Measurements from ENCODE around the gene TOPAZ1. TPM values are rescaled to one million over a fixed set of nuclear protein-coding genes. Genes with fewer than 3 reads are reported as not detected.

The TOPAZ1 gene
- total and polyA plus RNA-seq, 2 of the 4 experiments (the other 2 are of a cell fraction): not detected

GRCh38 chr3:44234648-44235268 lies 6.9 kb upstream of the TOPAZ1 start:
- Histone ChIP-seq H3K36me3 (ENCODE audit: control insufficient read depth, insufficient read depth, low read length) (no peaks in the 10 kb centered on the region), H3K23ac (ENCODE audit: low read depth, low read length) (no peak overlapping the region), H4K8ac (ENCODE audit: low read depth in 2 of 2, low read length in 2 of 2) (no peak overlapping the region), H2AK5ac (ENCODE audit: low read depth, low read length) (no peak overlapping the region), H3K79me1 (ENCODE audit: low read depth in 1 of 2, low read length in 2 of 2) (no peaks in the 10 kb centered on the region), H3K27me3 (ENCODE audit: control insufficient read depth, insufficient read depth, low read length) (no peaks in the 10 kb centered on the region), H2AFZ (replicated peaks; ENCODE audit: low read length, poor library complexity) (no peak overlapping the region), H4K5ac (ENCODE audit: low read depth, low read length) (no peak overlapping the region), H3K9ac (ENCODE audit: low read depth, low read length) (no peak overlapping the region), H2BK120ac (ENCODE audit: low read depth, low read length) (no peak overlapping the region), H3K9me3 (ENCODE audit: control insufficient read depth, insufficient read depth, low read length) (no peaks in the 10 kb centered on the region), H3K9me1 (ENCODE audit: insufficient read depth, low read length) (no peaks in the 10 kb centered on the region), H2AK9ac (replicated peaks; ENCODE audit: low read depth, low read length, poor library complexity) (no peak overlapping the region), H2BK15ac (ENCODE audit: low read depth, low read length) (no peak overlapping the region), H3K18ac (ENCODE audit: low read depth, low read length) (no peak overlapping the region), H3K27ac (ENCODE audit: insufficient read depth, low read length) (no peak overlapping the region), H4K91ac (ENCODE audit: insufficient read depth, low read depth, low read length) (no peak overlapping the region), H4K20me1 (ENCODE audit: insufficient read depth, low read length) (no peaks in the 10 kb centered on the region), H3K4ac (ENCODE audit: low read depth, low read length) (no peak overlapping the region), H3K4me3 (ENCODE audit: insufficient read depth, low read depth, low read length) (no peak overlapping the region), H3K56ac (ENCODE audit: extremely low read depth, insufficient read depth, low read length) (no peak overlapping the region), H3K4me2 (ENCODE audit: low read depth, low read length) (no peak overlapping the region), H3K4me1 (ENCODE audit: control insufficient read depth, insufficient read depth, low read length) (no peaks in the 10 kb centered on the region), H3K14ac (replicated peaks; ENCODE audit: low read depth, low read length) (no peak overlapping the region), H2BK20ac (ENCODE audit: low read depth, low read length) (no peak overlapping the region), H2BK5ac (ENCODE audit: low read depth, low read length, poor library complexity, severe bottlenecking) (no peak overlapping the region)
- ChIA-PET POLR2A (ENCODE audit: unreplicated experiment) (no interaction called here), CTCF (no interaction called here)
- dilution Hi-C loops (cut with HindIII; ENCODE audit: low sequenced_read_pairs, unreplicated experiment) (no loop called here), intact Hi-C loops (cut with micrococcal nuclease) (no loop called here), in situ Hi-C loops (cut with MboI; ENCODE audit: low sequenced_read_pairs) (no loop called here)
- 75% methylated on average over 1 of the region's 6 CpGs; no CpG with 5 or more reads in 1 of the 2 experiments for whole genome bisulfite sequencing, 2 experiments (ENCODE audit: extremely low coverage in 2 of 2, insufficient read length in 1 of 2)
- ATAC-seq (ENCODE audit: low read depth) (no peak), DNase-seq (no peak)
- no TSS peak for BruUV-seq (replicated peaks)
- TF ChIP-seq CHD1 (IDR thresholded peaks at IDR 0.05; ENCODE audit: low read depth, low read length): no peak
- no peak for TF ChIP-seq MAFK (IDR thresholded peaks at IDR 0.05; ENCODE audit: low read depth, low read length)
- no peak for TF ChIP-seq MXI1 (IDR thresholded peaks at IDR 0.05; ENCODE audit: borderline replicate concordance, low read depth, low read length)
- no peak for TF ChIP-seq CEBPB (IDR thresholded peaks at IDR 0.05; ENCODE audit: low read depth, low read length)
- TF ChIP-seq RAD21 (IDR thresholded peaks at IDR 0.05; ENCODE audit: low read length): no peak
- no peak for TF ChIP-seq FOS (IDR thresholded peaks at IDR 0.05; ENCODE audit: low read depth, low read length)
- no peak for TF ChIP-seq SMC3 (IDR thresholded peaks at IDR 0.05; ENCODE audit: low read depth, low read length)
- TF ChIP-seq, protein P1, sequence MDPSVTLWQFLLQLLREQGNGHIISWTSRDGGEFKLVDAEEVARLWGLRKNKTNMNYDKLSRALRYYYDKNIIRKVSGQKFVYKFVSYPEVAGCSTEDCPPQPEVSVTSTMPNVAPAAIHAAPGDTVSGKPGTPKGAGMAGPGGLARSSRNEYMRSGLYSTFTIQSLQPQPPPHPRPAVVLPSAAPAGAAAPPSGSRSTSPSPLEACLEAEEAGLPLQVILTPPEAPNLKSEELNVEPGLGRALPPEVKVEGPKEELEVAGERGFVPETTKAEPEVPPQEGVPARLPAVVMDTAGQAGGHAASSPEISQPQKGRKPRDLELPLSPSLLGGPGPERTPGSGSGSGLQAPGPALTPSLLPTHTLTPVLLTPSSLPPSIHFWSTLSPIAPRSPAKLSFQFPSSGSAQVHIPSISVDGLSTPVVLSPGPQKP (IDR thresholded peaks at IDR 0.05; ENCODE audit: borderline replicate concordance, low read depth, low read length): no peak
- TF ChIP-seq, protein P2, sequence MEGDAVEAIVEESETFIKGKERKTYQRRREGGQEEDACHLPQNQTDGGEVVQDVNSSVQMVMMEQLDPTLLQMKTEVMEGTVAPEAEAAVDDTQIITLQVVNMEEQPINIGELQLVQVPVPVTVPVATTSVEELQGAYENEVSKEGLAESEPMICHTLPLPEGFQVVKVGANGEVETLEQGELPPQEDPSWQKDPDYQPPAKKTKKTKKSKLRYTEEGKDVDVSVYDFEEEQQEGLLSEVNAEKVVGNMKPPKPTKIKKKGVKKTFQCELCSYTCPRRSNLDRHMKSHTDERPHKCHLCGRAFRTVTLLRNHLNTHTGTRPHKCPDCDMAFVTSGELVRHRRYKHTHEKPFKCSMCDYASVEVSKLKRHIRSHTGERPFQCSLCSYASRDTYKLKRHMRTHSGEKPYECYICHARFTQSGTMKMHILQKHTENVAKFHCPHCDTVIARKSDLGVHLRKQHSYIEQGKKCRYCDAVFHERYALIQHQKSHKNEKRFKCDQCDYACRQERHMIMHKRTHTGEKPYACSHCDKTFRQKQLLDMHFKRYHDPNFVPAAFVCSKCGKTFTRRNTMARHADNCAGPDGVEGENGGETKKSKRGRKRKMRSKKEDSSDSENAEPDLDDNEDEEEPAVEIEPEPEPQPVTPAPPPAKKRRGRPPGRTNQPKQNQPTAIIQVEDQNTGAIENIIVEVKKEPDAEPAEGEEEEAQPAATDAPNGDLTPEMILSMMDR (conservative IDR thresholded peaks at IDR 0.05; ENCODE audit: low read depth, low read length): no peak
- no peak for TF ChIP-seq NFE2L2 (IDR thresholded peaks at IDR 0.05; ENCODE audit: low read depth, low read length)
- TF ChIP-seq RCOR1 (IDR thresholded peaks at IDR 0.05; ENCODE audit: insufficient replicate concordance, low read length): no peak
- TF ChIP-seq, protein P3, sequence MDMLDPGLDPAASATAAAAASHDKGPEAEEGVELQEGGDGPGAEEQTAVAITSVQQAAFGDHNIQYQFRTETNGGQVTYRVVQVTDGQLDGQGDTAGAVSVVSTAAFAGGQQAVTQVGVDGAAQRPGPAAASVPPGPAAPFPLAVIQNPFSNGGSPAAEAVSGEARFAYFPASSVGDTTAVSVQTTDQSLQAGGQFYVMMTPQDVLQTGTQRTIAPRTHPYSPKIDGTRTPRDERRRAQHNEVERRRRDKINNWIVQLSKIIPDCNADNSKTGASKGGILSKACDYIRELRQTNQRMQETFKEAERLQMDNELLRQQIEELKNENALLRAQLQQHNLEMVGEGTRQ (IDR thresholded peaks at IDR 0.05; ENCODE audit: low read depth, low read length): no peak

Data from IMR-90 (cell line).